Neural progenitor cell (in vitro differentiated cells): ENCODE data around the gene PARD6A. TPM values are rescaled to one million over a fixed set of nuclear protein-coding genes. Genes with fewer than 3 reads are reported as not detected.

Experiments used
- DNase-seq: peaks from one replicate; pipeline ENCODE4 v3.0.0-alpha.2; 2016; ENCODE audit warnings: low spot score
- H2AFZ ChIP-seq: fragments of 200-600 bp; sonication (generic); replicated peaks from 2 replicates; pipeline ENCODE4 v1.6.1; 2016; ENCODE audit warnings: antibody characterized with exemption
- H3F3A ChIP-seq: fragments of 200-600 bp; sonication (generic); 2 replicates; pipeline ENCODE4 v1.6.1; 2016; ENCODE audit warnings: antibody characterized with exemption, low read depth
- H3K27ac ChIP-seq: fragments of 200-600 bp; sonication (generic); 2 replicates; pipeline ENCODE4 v1.5.1; 2016; ENCODE audit warnings: mild to moderate bottlenecking
- H3K27me3 ChIP-seq: fragments of 200-600 bp; sonication (generic); 2 replicates; pipeline ENCODE4 v1.6.1; 2016; ENCODE audit warnings: mild to moderate bottlenecking, moderate library complexity
- H3K36me3 ChIP-seq: fragments of 200-600 bp; sonication (generic); 2 replicates; pipeline ENCODE4 v1.5.1; 2016
- H3K4me1 ChIP-seq: fragments of 200-600 bp; sonication (generic); 2 replicates; pipeline ENCODE4 v1.6.1; 2016; ENCODE audit warnings: mixed run types
- H3K4me2 ChIP-seq: fragments of 200-600 bp; sonication (generic); 2 replicates; pipeline ENCODE4 v1.6.1; 2016
- H3K4me3 ChIP-seq: fragments of 200-600 bp; sonication (generic); 2 replicates; pipeline ENCODE4 v1.5.1; 2016
- H3K79me2 ChIP-seq: fragments of 200-600 bp; sonication (generic); 2 replicates; pipeline ENCODE4 v1.6.1; 2016; ENCODE audit warnings: low read depth
- H3K9ac ChIP-seq: fragments of 200-600 bp; sonication (generic); 2 replicates; pipeline ENCODE4 v1.6.1; 2016
- H3K9me3 ChIP-seq: fragments of 200-600 bp; sonication (generic); 2 replicates; pipeline ENCODE4 v1.5.1; 2016; ENCODE audit warnings: low read depth
- H4K20me1 ChIP-seq: fragments of 200-600 bp; sonication (generic); 2 replicates; pipeline ENCODE4 v1.6.1; 2016; ENCODE audit warnings: low read depth
- H3K27ac Mint-ChIP-seq: 3 replicates; pipeline ENCODE4 v1.8.0; 2021; ENCODE audit warnings: mixed read lengths
- H3K27me3 Mint-ChIP-seq: 2 replicates; pipeline ENCODE4 v1.8.0; 2022; ENCODE audit warnings: low read depth, mild to moderate bottlenecking, inconsistent platforms, moderate library complexity, mixed read lengths; ENCODE audit not compliant: insufficient read depth
- H3K36me3 Mint-ChIP-seq: 3 replicates; pipeline ENCODE4 v1.8.0; 2021; ENCODE audit warnings: mixed read lengths
- H3K4me1 Mint-ChIP-seq: 3 replicates; pipeline ENCODE4 v1.8.0; 2021; ENCODE audit warnings: mixed read lengths
- H3K4me3 Mint-ChIP-seq: 3 replicates; pipeline ENCODE4 v1.8.0; 2021; ENCODE audit warnings: mild to moderate bottlenecking, moderate library complexity, mixed read lengths
- H3K9me3 Mint-ChIP-seq: 3 replicates; pipeline ENCODE4 v1.8.0; 2020; ENCODE audit warnings: mixed read lengths
- CTCF ChIP-seq: fragments of 200-600 bp; sonication (generic); IDR thresholded peaks from 2 replicates; pipeline ENCODE4 v1.5.1; 2017; ENCODE audit warnings: antibody characterized with exemption, mild to moderate bottlenecking
- EZH2 ChIP-seq: fragments of 200-600 bp; sonication (generic); IDR thresholded peaks from 2 replicates; pipeline ENCODE4 v1.6.1; 2017; ENCODE audit warnings: antibody characterized with exemption, mild to moderate bottlenecking, moderate library complexity
- EZH2phosphoT487 ChIP-seq: fragments of 200-600 bp; sonication (generic); IDR thresholded peaks from 2 replicates; pipeline ENCODE4 v1.6.1; 2017; ENCODE audit warnings: antibody characterized with exemption
- total RNA-seq: library from RNA; depleted of rRNA; stranded (reverse); fragments of >200 nt; gene quantifications from 2 replicates; pipeline ENCODE4 v1.2.3, GENCODE V29; 2015; ENCODE audit warnings: low replicate concordance

Gene PARD6A
- total RNA-seq, 1 donor from 2014 or later = 2.7 TPM

DNA sequence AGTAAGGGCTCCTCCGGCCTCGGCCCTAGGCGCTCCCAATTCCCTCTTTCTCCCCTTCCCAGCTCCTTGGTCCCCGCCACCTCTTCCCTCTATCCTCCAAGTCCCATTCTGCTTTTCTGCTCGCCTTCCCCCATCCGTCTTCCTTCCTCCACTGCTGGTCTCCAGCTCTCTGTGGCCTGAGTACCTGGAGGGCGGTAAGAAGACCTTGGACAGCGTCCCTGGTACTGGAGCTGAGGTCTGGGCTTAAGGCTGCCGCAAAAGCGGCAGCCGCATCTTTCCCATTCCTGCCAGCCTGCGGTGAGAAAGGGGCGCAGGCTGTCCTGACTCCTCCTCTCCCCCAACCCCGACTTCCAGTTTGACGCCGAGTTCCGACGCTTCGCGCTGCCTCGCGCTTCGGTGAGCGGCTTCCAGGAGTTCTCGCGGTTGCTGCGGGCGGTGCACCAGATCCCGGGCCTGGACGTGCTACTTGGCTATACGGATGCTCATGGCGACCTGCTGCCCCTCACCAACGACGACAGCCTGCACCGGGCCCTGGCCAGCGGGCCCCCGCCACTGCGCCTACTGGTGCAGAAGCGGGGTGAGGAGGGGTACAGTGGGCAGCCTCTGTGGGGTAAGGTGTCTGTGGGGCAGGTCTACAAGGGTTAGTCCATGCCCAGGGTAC, 471 bp downstream of the PARD6A start:
- Histone ChIP-seq H3K27ac (no peak overlapping the region), H3K79me2 (peaks cover 8% of the 10 kb centered on the region), H3K4me1 (peaks cover 13% of the 10 kb centered on the region), H3K36me3 (no peaks in the 10 kb centered on the region), H3F3A (peaks cover 21% of the 10 kb centered on the region), H2AFZ (peak overlapping the region; percentile 72), H4K20me1 (peaks cover 68% of the 10 kb centered on the region), H3K9me3 (no peaks in the 10 kb centered on the region), H3K27me3 (peaks cover 3% of the 10 kb centered on the region), H3K4me2 (peak overlapping the region; percentile 79), H3K9ac (no peak overlapping the region), H3K4me3 (peak overlapping the region; percentile 77)
- no peak for TF ChIP-seq EZH2phosphoT487
- no peak for TF ChIP-seq CTCF
- no peak for TF ChIP-seq EZH2
- Mint-ChIP-seq H3K4me3 (peak overlapping the region; percentile 94), H3K27me3 (no peaks in the 10 kb centered on the region), H3K27ac (no peak overlapping the region), H3K9me3 (no peaks in the 10 kb centered on the region), H3K4me1 (peaks cover 24% of the 10 kb centered on the region), H3K36me3 (peaks cover 10% of the 10 kb centered on the region)
- DNase-seq = peak; percentile 90

DNA sequence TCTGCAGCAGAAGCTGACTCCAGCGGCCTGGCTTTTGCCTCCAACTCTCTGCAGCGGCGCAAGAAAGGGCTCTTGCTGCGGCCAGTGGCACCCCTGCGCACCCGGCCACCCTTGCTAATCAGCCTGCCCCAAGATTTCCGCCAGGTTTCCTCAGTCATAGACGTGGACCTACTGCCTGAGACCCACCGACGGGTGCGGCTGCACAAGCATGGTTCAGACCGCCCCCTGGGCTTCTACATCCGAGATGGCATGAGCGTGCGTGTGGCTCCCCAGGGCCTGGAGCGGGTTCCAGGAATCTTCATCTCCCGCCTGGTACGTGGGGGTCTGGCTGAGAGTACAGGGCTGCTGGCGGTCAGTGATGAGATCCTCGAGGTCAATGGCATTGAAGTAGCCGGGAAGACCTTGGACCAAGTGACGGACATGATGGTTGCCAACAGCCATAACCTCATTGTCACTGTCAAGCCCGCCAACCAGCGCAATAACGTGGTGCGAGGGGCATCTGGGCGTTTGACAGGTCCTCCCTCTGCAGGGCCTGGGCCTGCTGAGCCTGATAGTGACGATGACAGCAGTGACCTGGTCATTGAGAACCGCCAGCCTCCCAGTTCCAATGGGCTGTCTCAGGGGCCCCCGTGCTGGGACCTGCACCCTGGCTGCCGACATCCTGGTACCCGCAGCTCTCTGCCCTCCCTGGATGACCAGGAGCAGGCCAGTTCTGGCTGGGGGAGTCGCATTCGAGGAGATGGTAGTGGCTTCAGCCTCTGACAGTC, 1.3 kb downstream of the PARD6A start:
- Mint-ChIP-seq H3K9me3 (no peaks in the 10 kb centered on the region), H3K4me1 (peaks cover 25% of the 10 kb centered on the region), H3K27me3 (peaks cover 1% of the 10 kb centered on the region), H3K4me3 (peak overlapping the region; percentile 94), H3K36me3 (peaks cover 10% of the 10 kb centered on the region), H3K27ac (no peak overlapping the region)
- no peaks in the 10 kb centered on the region for H3K36me3 ChIP-seq
- no peak for TF ChIP-seq CTCF
- TF ChIP-seq EZH2 = no peak
- no peak for TF ChIP-seq EZH2phosphoT487
- no peak overlapping the region for H3K27ac ChIP-seq
- H3K27me3 ChIP-seq = peaks cover 6% of the 10 kb centered on the region
- no peak for DNase-seq
- H3K4me2 ChIP-seq = peak overlapping the region; percentile 79
- no peak overlapping the region for H3K9ac ChIP-seq
- peak overlapping the region; percentile 77 for H3K4me3 ChIP-seq
- H3K9me3 ChIP-seq = no peaks in the 10 kb centered on the region
- H2AFZ ChIP-seq = no peak overlapping the region
- H4K20me1 ChIP-seq = peaks cover 64% of the 10 kb centered on the region
- peaks cover 24% of the 10 kb centered on the region for H3F3A ChIP-seq
- H3K4me1 ChIP-seq = peaks cover 16% of the 10 kb centered on the region
- H3K79me2 ChIP-seq = peaks cover 8% of the 10 kb centered on the region

GRCh38 chr16:67662653-67663010, 1.9 kb downstream of the PARD6A start:
- no peak overlapping the region for H3K27ac Mint-ChIP-seq
- Histone ChIP-seq H3K36me3 (no peaks in the 10 kb centered on the region), H3K27me3 (peaks cover 8% of the 10 kb centered on the region), H3K4me1 (peaks cover 21% of the 10 kb centered on the region), H3K79me2 (peaks cover 8% of the 10 kb centered on the region), H3K9ac (no peak overlapping the region), H3K27ac (no peak overlapping the region), H3K4me3 (no peak overlapping the region), H3K4me2 (no peak overlapping the region), H3F3A (peaks cover 28% of the 10 kb centered on the region), H4K20me1 (peaks cover 68% of the 10 kb centered on the region), H2AFZ (no peak overlapping the region), H3K9me3 (no peaks in the 10 kb centered on the region)
- peaks cover 27% of the 10 kb centered on the region for H3K4me1 Mint-ChIP-seq
- H3K27me3 Mint-ChIP-seq = peaks cover 3% of the 10 kb centered on the region
- no peaks in the 10 kb centered on the region for H3K9me3 Mint-ChIP-seq
- H3K4me3 Mint-ChIP-seq = peak overlapping the region; percentile 55
- peaks cover 10% of the 10 kb centered on the region for H3K36me3 Mint-ChIP-seq
- no peak for TF ChIP-seq CTCF
- no peak for TF ChIP-seq EZH2
- TF ChIP-seq EZH2phosphoT487 = no peak
- DNase-seq = no peak
